Cardiac septum (tissue), 1 donor: ENCODE measurements around the gene CRYGS. TPM values are rescaled to one million over a fixed set of nuclear protein-coding genes. Genes with fewer than 3 reads are reported as not detected.

ENCODE experiments used
- DNase-seq: peaks from one replicate; pipeline ENCODE4 v3.0.0-alpha.2; 2020; ENCODE audit warnings: low spot score
- intact Hi-C: fragments of 100-400 bp; cut with DNase I; formaldehyde crosslinking; loops from one replicate; pipeline ENCODE4 v1.14.0; 2022
- total RNA-seq: library from RNA; stranded (reverse); fragmentation: NEBNext Ultra II Directional; extraction: Animal tissue kit (Norgen Biotek cat#: 25700); gene quantifications from one replicate; pipeline ENCODE4 v1.2.1, GENCODE V29; 2021
- donor health status: DM: no; HTN: no; CAD: no.

The CRYGS gene
- total RNA-seq, 1 donor from 2014 or later, result 1.8 TPM

DNA sequence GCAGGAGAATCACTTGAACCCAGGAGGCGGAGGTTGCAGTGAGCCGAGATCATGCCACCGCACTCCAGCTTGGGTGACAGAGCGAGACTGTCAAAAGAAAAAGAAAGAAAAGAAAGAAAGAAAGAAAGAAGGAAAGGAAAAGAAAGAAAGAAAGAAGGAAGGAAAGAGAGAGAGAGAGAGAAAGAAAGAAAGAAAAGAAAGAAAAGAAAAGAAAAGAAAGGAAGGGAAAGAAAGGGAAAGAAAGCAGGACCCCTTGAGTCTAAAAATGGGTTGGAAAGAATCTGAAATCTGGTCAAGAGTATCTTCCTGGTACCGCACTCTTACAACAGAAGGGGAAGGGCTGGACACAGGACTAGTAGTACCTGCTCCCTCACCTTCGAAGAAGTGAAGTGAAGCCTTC is 19.6 kb downstream of the CRYGS start:
- intact Hi-C loops, result no loop called here
- no peak for DNase-seq

DNA sequence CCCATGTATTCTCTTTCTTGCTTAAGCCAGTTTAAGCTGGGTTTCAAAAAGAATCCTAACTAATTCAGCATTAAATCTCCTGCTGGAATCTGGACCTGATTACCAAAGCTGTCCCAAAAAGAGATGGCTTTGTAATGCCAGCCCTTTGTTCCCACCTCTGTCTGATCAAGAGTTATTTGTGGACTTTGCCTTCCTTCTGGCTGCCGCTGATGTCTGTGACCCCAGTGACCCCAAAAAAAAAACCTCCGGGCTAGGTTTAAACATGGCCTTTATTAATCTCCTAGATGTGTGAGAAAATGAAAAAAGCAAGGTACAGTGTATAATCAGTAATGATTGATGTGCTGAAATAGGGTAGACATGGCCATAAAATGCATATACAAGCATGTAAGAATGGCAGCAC is 20.7 kb downstream of the CRYGS start:
- no peak for DNase-seq
- intact Hi-C loops, result no loop called here

DNA sequence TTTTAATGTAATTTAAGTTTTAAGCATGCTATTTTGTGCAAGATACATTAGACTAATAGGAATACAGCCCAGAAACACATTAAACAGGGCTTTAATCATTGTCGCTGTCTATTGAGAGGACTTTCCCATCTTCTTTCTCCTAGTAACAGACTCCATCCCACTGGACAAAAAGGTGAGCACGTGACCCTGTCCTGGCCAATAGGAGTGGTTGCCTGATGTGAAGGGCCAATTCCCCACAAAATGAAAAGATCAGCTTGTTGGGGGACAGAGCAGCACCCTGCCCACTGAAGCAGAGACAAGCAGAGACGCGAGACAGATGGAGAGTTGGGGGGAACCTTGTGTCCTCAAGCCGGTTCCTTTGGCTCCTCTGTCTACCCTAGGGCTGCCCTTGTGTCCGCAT is 21.2 kb downstream of the CRYGS start:
- intact Hi-C loops, result no loop called here
- DNase-seq, result no peak

DNA sequence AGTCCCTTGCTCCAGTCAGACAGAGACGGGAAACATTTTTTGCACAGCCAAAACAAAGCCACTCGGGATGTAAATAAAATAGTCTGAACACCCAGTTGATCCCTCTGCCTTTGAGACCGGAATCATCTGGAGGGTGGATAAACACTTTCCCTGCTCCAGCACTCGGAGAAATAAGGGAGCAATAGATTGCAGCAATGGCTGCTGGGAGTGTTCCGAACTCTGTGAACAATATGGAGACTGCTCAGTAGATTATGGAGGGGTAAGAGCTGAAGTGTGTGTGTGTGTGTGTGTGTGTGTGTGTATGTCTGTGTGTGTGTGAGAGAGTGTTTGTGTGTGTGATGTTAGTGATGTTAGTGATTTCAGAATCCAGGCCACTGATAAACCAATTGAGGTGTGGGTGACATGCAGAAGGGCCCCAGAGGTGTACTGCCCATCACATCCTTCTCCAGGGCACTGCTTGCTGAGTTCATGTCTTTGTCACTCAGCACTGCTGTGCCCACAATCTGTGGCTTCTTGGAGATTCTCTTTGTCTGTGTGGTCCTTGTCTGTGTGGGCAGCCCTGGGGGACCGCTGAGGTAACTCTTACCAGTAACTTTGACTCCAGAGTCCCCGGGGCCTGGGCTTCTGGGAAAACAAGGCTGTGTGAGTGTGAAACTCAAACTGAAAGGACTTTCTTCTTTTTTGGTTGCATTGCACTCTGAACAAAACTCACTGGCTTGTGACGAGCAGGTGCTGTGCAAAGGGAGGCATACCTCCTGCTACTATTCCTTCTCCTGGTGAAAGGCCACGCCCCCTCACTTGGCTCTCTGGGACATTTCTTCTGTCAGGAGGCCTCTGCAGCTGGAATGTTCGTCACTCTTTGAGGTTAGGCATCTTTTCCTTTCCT is 23.0 kb downstream of the CRYGS start:
- no peak for DNase-seq
- intact Hi-C loops, result no loop called here

DNA sequence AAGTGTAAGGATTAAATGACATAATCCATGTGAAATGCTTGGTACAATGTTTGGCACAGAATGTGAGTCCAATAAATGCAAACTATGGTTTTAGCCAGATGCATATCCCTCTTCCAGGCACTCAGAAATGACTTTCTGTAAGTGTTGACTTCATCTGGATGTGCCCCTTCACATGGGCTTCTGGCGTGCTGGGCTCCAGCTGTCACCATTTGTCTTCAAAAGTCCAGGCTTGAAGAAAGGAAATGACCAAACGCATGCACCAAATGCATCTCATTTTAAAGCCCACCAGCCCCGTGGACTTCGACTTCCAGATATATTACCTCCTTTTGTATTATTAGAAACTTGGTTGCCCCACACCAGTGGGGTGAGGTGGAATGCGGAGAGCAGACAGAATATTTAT is 23.7 kb downstream of the CRYGS start:
- intact Hi-C loops, result no loop called here
- DNase-seq, result no peak

DNA sequence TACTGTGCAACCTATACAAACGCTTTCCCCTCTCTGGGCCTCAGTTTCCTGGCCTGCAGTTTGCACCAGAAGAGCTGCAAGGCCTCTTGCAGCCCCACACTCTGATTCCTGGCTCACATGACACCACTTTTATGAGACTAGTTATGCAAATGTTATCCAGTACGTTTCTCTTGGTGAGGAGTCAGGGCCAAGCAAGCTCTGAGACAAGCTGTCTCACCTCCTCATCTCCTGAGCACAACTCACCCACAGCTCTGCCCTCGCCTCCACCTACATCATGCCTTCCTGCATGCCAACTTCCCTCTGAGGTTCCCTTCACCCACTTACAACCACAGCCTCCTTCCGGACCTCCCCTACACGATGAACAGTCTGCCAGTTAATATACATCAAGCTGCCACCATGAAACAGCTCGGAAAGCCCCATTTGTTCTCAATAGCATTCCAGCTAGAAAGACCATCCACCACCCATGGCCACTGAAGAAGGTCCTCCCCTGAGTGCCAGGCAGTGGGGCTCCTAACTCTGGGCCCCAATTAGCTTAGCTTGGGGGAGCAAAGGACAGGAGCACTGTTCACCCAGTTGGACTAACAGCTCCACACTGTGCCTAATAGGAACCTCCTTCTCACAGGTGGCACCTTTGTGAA is 25.0 kb downstream of the CRYGS start:
- intact Hi-C loops, result no loop called here
- no peak for DNase-seq

DNA sequence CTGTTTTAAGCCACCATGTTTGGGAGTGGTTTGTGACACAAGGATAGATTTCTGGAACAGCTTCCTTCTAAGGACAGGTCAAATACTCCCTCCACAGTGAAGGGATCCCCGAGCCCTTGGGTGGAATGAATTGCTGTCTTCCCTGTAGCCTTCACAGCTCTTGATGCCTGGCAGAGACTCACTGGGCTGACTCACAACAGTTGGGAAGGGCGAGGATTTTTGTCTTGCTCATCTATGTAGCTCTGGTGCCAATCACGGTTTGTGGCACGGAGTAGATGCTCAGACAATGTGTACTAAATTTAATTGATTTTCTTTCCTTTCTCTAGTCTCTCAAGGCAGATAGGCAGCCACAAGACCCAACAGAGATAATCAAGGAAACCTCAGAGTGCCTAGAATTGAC is 27.0 kb downstream of the CRYGS start:
- no peak for DNase-seq
- intact Hi-C loops, result no loop called here

DNA sequence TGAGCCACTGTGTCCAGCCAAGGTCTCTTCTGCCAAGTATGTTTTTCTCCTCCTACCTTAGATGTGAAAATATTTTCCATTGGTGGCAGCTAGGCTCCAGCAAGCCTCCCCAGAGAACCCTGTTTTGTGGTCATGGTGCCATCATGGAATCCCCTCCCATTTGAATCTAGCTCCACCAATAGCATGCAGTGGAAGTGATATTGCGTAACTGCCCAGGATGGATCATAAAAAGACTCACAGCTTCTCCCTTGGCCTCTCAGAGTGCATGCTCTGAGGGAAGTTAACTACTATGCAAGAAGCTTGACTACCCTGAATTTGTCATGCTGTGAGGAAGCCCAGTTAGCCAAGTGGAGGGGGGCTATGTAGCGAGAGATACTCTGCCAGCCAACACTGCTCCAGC is 27.5 kb downstream of the CRYGS start:
- intact Hi-C loops, result no loop called here
- no peak for DNase-seq

DNA sequence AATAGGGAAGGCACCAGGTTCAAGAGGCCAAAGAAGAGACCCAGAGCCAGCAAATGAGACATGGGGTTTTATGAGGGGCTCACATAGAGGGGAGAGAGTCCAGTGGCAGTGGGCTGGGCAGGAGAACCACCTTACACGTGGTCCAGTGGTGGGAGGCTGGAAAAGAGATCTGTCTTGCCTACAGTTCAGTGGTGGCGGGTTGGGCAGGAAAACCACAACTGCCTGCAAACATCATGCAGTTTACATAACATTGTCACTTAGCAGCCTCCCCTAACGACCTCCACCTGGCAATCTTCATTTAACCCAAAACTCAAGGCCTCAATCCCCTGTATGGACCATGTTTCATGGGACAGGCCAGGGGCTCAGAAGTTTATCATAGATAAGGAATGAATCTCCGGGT is 29.1 kb downstream of the CRYGS start:
- DNase-seq, result no peak

DNA sequence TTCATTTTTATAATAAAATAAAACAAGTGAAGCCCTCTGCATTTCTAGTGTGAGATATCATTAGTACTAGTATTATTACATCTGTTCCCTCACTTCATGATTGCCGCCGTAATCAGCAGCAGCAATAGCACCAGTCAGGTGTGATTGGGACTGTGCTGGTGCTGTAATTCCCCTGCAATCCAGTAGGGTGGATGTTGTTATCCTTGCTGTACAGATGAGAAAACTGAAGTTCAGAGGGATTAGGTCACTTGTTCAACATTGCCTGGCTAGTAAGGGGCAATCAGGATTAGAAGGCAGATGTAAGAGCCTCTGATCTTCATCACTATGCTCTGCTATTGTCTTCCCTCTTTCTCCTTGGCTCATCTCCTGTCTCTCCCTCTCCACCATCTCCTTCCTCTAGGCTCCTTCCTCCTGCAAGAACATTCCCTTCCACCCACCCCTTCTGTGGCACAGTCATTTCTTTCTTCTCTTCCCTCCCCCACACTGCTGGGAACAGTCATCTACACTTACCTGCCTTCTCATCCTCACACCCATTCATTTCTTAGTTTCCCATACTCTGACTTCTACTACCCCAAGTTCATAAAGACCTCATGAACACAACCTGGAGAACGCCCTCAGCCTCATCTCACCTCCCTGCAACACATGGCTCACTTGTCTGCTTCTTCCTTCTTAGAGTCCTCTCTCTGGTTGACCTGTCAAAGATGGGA is 29.7 kb downstream of the CRYGS start:
- DNase-seq, result no peak
- intact Hi-C loops, result no loop called here

More for the DNA sequence above, 29.1 kb downstream of the CRYGS start:
- intact Hi-C loops, result no loop called here

DNA sequence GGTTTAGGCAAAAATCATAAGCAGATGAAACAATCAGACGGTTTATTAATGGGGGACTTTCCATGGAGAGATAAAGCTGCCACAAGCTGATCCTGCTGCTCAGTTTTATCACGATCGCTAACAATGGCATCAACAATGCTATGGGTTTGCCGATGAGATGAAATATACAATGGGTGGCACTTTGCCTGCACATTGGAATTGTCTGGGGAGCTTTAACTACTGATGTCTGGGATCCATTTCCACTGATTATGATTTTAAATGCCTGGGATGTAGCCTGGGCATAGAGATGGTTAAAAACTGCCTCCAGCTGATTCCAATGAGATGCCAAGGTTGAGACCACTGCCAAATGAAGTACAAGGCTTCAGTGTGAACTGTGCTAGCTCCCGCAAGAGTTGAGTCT is 30.8 kb downstream of the CRYGS start:
- intact Hi-C loops, result no loop called here
- DNase-seq, result no peak

DNA sequence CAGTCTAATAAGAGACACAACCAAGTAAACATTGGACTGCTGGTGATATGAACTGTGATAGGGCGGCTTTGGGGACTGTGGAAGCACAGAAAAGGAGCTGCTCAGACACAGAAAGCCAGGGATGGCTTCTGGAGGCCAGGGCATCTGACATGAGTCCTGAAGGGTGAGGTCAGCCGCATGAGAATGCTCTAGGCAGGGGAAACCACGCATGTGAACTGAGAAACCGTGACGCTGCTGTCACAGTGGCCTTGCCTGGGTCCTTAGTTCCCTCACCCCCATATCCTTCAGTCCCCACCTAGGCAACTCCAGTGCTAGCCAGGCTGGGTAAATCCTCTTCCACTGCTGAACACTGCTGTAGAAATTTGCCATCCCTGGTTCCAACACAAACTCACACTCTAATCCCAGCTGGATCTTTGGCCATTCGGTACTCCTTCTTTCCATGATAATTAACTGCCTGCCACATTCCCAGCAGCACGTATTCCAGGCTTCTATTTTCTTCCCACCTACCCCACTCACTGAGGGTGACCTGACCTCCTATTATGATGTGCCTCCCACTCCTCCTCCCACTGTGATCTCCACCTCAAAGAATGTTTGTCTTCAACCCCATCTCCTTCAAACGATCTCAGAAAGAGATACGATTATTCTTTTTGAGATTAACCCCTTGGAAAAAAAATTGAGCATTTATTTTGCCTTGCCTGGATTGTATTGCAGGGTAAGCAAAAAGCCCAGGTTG is 31.4 kb downstream of the CRYGS start:
- no peak for DNase-seq
- intact Hi-C loops, result no loop called here

DNA sequence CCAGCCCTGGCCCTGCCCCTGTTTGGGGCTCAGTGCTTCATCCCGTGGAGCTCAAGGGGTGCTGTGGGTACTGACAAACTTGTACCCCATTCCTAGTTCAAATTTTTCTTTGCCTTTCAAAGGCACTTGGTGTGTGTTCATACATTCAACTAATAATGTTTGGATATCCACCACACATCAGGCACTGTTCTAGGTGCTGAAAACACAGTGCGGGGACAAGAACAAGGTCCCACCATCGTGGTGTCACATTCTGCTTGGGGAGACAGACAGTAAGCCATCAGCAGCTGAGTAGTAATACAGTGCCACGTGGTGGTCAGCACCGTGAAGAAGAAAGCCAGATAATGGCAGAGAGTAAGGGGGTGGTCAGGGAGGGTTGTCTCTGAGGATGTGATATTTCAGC is 32.5 kb downstream of the CRYGS start:
- intact Hi-C loops, result no loop called here
- DNase-seq, result no peak

DNA sequence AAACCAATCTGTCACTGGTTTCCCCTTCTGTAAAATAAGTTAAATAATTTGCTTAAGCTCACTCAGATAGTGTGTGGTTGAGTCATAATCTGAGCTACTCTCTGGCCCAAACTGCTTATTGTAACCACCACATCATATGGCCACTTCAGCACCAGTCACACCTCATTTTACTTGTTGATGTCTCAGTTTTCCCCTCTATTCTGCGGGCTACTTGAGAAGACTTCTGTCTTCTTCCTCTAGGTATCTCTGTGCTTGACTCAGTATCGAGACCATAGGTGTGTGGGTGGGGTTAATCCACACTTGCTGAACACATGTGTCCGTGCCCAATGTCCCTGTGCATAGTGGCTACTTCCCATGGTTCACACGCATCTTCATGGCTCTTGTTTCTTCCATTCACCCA is 32.9 kb downstream of the CRYGS start:
- intact Hi-C loops, result no loop called here

DNA sequence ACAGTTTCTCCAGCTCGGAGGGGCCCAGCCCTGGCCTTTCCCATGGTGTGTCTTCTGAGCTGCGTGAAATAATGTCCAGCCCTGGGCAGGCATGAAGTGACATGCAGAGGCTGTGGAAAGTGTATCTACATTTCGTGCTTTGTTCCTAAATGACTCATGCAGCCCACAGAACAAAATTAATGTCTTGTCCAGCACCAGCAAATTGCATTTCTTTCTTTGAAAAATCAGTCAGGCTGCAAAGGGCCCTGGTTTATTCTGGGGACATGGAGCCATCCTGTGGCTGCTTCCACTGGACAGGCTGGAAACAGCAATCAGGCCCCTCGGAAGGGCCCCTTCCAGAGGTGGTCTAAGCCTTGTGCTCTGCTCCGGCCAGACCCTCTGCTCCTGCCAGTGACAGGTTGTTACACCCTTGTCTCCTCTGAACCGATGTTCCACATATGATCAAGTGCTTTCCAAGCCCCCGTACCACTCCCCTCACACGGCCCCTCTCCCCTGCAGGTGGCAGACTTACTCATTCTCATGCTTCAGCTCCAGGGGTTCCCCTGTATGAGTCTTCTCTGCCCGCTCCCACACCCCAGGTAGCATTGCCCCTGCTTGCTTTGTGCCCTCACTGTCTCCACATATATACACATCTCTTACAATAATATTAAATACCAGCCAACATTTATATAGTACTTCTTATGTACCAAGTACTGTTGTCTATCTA is 33.7 kb downstream of the CRYGS start:
- intact Hi-C loops, result no loop called here
- no peak for DNase-seq

More for the DNA sequence above, 32.9 kb downstream of the CRYGS start:
- DNase-seq, result no peak

DNA sequence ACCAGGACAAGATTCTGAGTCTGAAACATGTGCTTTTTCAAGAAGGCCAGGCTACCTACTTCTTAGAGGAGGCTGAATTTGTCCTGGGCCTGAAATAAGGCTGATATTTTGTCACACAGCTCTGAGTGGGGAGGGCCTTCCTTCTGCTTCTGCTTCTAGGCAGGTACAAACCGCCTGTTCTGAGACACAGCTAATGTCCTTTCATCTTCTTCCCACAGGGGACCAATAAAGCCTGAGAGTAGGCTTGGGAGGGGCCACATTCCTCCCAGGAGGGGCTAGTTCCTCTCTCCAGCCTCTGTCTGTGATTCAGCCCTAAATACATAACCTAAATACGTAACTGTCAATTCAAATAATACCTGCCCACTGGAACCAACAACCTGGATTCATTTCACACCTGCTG is 34.8 kb downstream of the CRYGS start:
- intact Hi-C loops, result no loop called here
- DNase-seq, result no peak

DNA sequence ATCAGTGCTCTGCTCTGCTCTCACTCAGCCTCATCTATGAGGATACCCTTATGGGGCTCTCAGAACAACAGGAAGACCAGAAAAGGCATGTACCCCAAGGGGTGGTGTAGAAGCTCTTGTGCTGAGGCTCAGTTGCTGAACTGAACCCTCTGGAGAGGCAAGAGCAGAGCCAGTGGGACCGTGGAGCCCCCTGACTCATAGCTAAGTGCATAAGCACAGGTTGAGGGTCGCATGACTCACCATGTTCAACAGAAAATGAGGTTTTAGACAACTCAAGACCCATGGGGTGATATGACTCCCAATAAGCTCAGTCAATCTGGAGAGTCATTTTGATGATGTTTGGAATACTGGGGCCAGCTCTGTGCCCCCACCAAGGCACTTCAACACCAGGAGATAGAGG is 37.3 kb downstream of the CRYGS start:
- DNase-seq, result no peak
- intact Hi-C loops, result no loop called here

DNA sequence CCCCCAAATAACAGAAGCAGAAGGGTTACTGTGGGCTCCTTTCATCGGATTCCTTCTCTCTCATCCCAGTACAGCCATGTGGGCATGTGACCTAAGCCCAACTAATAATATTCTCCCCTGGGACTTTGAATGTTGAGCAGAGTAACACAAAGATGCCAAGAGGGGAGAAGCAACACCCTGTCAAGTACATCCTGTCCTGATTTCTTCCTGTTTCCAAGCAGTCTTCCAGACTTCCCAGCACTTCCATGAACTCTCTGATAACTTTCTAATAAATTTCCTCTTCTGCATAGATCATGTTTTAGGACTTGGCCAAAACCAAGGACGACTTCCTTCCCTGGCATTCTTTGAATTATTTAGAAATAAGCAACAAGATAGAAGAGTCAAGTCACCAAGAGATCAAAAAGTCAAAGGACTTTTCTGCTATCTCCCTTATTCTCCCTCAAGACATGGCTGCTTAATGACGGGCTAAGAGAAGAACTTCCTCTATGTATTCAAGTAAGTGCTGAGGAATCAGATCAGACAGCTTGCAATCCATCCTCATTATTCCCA is 37.9 kb downstream of the CRYGS start:
- no peak for DNase-seq
- intact Hi-C loops, result no loop called here
